Measurements from ENCODE around the gene CYBA. TPM values are rescaled to one million over a fixed set of nuclear protein-coding genes. Genes with fewer than 3 reads are reported as not detected.
"Not testable (repeated sequence)": the region's sequence is repeated elsewhere in the genome, so short reads cannot be mapped to it uniquely, and the experiment has no call there.

Gene CYBA
- total and polyA plus RNA-seq, 10 of the 15 experiments (the other 5 are each of a cell fraction or from before 2014, with no cell fraction given): 0.55 to 598 (median 258) TPM

DNA sequence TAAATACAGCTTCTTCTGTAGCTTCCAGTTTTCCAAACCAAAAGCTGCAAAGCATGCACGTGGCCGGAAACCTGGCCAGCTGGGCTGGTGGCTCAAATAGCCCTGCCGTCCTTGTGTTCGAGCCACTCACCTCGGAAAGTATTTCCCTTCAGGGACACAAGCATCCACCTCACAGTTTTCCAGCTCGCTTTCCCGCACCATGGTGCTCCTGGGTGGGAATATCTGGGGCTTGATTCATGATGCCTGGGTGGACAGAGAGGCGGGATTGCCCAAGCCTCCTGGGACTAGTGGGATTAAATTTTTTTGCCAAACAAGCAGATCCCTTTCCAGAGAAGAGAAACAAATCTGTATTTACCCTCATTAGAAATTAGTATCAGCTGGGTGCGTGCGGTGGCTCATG is 19.1 kb upstream of the CYBA start:
- intact Hi-C loops (cut with micrococcal nuclease; ENCODE audit: unreplicated experiment): no loop called here
- ChIA-PET SMC1A (ENCODE audit: uncharacterized antibody, unreplicated experiment) (no interaction called here), CTCF (interaction anchor here (1.0 to 3.6 kb wide), 2 partner anchors 11 to 37 kb away, joined by 3 to 23 read pairs; no protein-coding TSS in a partner anchor), POLR2A (interaction anchor here (0.6 kb wide), 1 partner anchor 390 kb away, joined by 6 read pairs; no protein-coding TSS in a partner anchor), RAD21 (ENCODE audit: unreplicated experiment) (no interaction called here)
- H3K27me3 ChIP-seq (replicated peaks in 1 of 2; ENCODE audit: control insufficient read depth in 2 of 2, insufficient read depth in 2 of 2, low read length in 1 of 2): no peaks in the 10 kb centered on the region
- no peak overlapping the region for H3K4me2 ChIP-seq (ENCODE audit: control insufficient read depth, insufficient read depth)
- no peak overlapping the region for H3K4me3 ChIP-seq
- no peaks in the 10 kb centered on the region for H4K20me1 ChIP-seq (ENCODE audit: control insufficient read depth, insufficient read depth)
- H3K79me2 ChIP-seq (ENCODE audit: control insufficient read depth, insufficient read depth, low read length): no peaks in the 10 kb centered on the region; the same call in 1 of the 2 replicates
- in situ Hi-C loops (cut with MboI): no loop called here
- no peak overlapping the region for H3K27ac ChIP-seq (ENCODE audit: control insufficient read depth, insufficient read depth)
- WGBS (ENCODE audit: insufficient coverage, insufficient replicate concordance, low lambda C conversion rate, missing lambda C conversion rate): 90% methylated on average over 10 of the region's 10 CpGs
- H3K9ac ChIP-seq (ENCODE audit: control insufficient read depth, insufficient read depth, low read length): no peak overlapping the region
- H3K9me3 ChIP-seq (replicated peaks; ENCODE audit: control insufficient read depth, insufficient read depth, low read length): no peaks in the 10 kb centered on the region
- no peaks in the 10 kb centered on the region; the same call in 1 of the 2 replicates for H3K4me1 ChIP-seq (ENCODE audit: control insufficient read depth, insufficient read depth, low read length)
- no peak for ATAC-seq
- TF ChIP-seq SIX5 (IDR thresholded peaks at IDR 0.05; ENCODE audit: low read depth, low read length, severe bottlenecking) (no peak), EP300 (IDR thresholded peaks at IDR 0.05; ENCODE audit: borderline replicate concordance in 1 of 2, control insufficient read depth in 1 of 2, low read depth in 2 of 2, low read length in 2 of 2) (no peak), MEF2B (IDR thresholded peaks at IDR 0.05; ENCODE audit: partially characterized antibody, poor library complexity, severe bottlenecking) (no peak), CBFB (IDR thresholded peaks at IDR 0.05; ENCODE audit: low read depth) (no peak), TARDBP (IDR thresholded peaks at IDR 0.05; ENCODE audit: borderline replicate concordance) (no peak), HDAC6 (IDR thresholded peaks at IDR 0.05; ENCODE audit: unreplicated experiment) (no peak)
- TF ChIP-seq, protein P1, sequence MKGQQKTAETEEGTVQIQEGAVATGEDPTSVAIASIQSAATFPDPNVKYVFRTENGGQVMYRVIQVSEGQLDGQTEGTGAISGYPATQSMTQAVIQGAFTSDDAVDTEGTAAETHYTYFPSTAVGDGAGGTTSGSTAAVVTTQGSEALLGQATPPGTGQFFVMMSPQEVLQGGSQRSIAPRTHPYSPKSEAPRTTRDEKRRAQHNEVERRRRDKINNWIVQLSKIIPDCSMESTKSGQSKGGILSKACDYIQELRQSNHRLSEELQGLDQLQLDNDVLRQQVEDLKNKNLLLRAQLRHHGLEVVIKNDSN (IDR thresholded peaks at IDR 0.05; ENCODE audit: borderline replicate concordance, extremely low read length, insufficient read depth, low read depth, low read length): no peak
- H2AFZ ChIP-seq (ENCODE audit: control insufficient read depth, low read depth, low read length): no peak overlapping the region
- H3K36me3 ChIP-seq (ENCODE audit: control insufficient read depth in 2 of 2, insufficient read depth in 2 of 2, low read length in 1 of 2): no peaks in the 10 kb centered on the region
- no peak for FAIRE-seq
- BruUV-seq (replicated peaks): no TSS peak
- no peak for DNase-seq (ENCODE audit: low read depth, low spot score)

DNA sequence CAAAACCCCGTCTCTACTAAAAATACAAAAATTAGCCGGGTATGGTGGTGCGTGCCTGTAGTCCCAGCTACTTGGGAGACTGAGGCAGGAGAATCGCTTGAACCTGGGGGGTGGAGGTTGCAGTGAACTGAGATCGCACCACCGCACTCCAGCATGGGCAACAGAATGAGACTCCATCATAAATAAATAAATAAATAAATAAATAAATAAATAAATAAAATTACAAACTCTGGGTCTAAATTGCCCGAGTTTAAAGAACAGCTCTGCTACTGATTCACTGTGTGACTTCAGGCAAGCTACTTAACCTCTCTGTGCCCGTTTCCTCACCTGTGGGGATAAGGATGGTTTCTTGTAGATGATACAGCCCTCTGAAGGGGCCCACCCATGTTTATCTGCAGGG is 18.6 kb upstream of the CYBA start:
- H2AFZ ChIP-seq (ENCODE audit: control insufficient read depth, low read depth, low read length); ATAC-seq; DNase-seq (ENCODE audit: low read depth, low spot score); FAIRE-seq; H3K27ac ChIP-seq (ENCODE audit: control insufficient read depth, insufficient read depth); SMC1A ChIA-PET (ENCODE audit: uncharacterized antibody, unreplicated experiment); H3K4me2 ChIP-seq (ENCODE audit: control insufficient read depth, insufficient read depth); H3K79me2 ChIP-seq (ENCODE audit: control insufficient read depth, insufficient read depth, low read length); H3K9ac ChIP-seq (ENCODE audit: control insufficient read depth, insufficient read depth, low read length); H3K9me3 ChIP-seq (replicated peaks; ENCODE audit: control insufficient read depth, insufficient read depth, low read length); intact Hi-C loops (cut with micrococcal nuclease; ENCODE audit: unreplicated experiment); H4K20me1 ChIP-seq (ENCODE audit: control insufficient read depth, insufficient read depth); H3K27me3 ChIP-seq (replicated peaks in 1 of 2; ENCODE audit: control insufficient read depth in 2 of 2, insufficient read depth in 2 of 2, low read length in 1 of 2); BruUV-seq (replicated peaks); in situ Hi-C loops (cut with MboI); H3K4me3 ChIP-seq; RAD21 ChIA-PET (ENCODE audit: unreplicated experiment); H3K4me1 ChIP-seq (ENCODE audit: control insufficient read depth, insufficient read depth, low read length); H3K36me3 ChIP-seq (ENCODE audit: control insufficient read depth in 2 of 2, insufficient read depth in 2 of 2, low read length in 1 of 2): not testable (repeated sequence)
- POLR2A ChIA-PET: interaction anchor here (0.6 kb wide), 1 partner anchor 390 kb away, joined by 6 read pairs; no protein-coding TSS in a partner anchor
- WGBS (ENCODE audit: insufficient coverage, insufficient replicate concordance, low lambda C conversion rate, missing lambda C conversion rate): 94% methylated on average over 8 of the region's 8 CpGs
- CTCF ChIA-PET: interaction anchor here (1.0 to 3.6 kb wide), 2 partner anchors 12 to 36 kb away, joined by 3 to 23 read pairs; no protein-coding TSS in a partner anchor

Measured in GM12878 (cell line).